ENCODE results near the gene NF2. TPM values are rescaled to one million over a fixed set of nuclear protein-coding genes. Genes with fewer than 3 reads are reported as not detected.

NF2 gene
- total and polyA plus RNA-seq, 2 experiments from 2014 or later, result 62.9 to 111 TPM

- Histone ChIP-seq H3K36me3 (ENCODE audit: low read depth) (0 out of 2 replicates have a peak, but pooled peaks cover under 1% of the 10 kb centered on the region), H3K27me3 (replicated peaks; ENCODE audit: insufficient read depth) (no peaks in the 10 kb centered on the region), H3K79me2 (ENCODE audit: insufficient read depth) (no peaks in the 10 kb centered on the region), H3K9me2 (ENCODE audit: insufficient read depth) (no peaks in the 10 kb centered on the region), H2AFZ (no peak overlapping the region), H3K27ac (no peak overlapping the region), H3F3A (ENCODE audit: insufficient read depth) (no peaks in the 10 kb centered on the region), H3K9ac (no peak overlapping the region), H3K4me1 (ENCODE audit: insufficient read depth) (no peaks in the 10 kb centered on the region), H3K9me3 (ENCODE audit: low read depth) (no peaks in the 10 kb centered on the region), H3K4me2 (ENCODE audit: unreplicated experiment) (no peak overlapping the region), H4K20me1 (ENCODE audit: insufficient read depth) (no peaks in the 10 kb centered on the region), H3K4me3 (no peak overlapping the region)
- TF ChIP-seq EZH2 (IDR thresholded peaks at IDR 0.05; ENCODE audit: insufficient read depth, poor library complexity, severe bottlenecking) (no peak), EZH2phosphoT487 (IDR thresholded peaks at IDR 0.05; ENCODE audit: insufficient read depth, low read depth) (no peak)
- WGBS, 2 experiments (ENCODE audit: low coverage in 1 of 2, low lambda C conversion rate in 2 of 2, missing lambda C conversion rate in 2 of 2), result 56 to 60% methylated on average over 14 of the region's 14 CpGs
- DNase-seq, result peak; percentile 25
- in situ Hi-C loops (cut with MboI), result no loop called here
Measured at GRCh38 chr22:29701155-29701999, 97.9 kb downstream of the NF2 start.

- 50 to 57% methylated on average over 14 of the region's 14 CpGs for WGBS, 2 experiments (ENCODE audit: low coverage in 1 of 2, low lambda C conversion rate in 2 of 2, missing lambda C conversion rate in 2 of 2)
- H3K4me1 ChIP-seq (ENCODE audit: insufficient read depth), result no peaks in the 10 kb centered on the region
- no peaks in the 10 kb centered on the region for H3K9me3 ChIP-seq (ENCODE audit: low read depth)
- H4K20me1 ChIP-seq (ENCODE audit: insufficient read depth), result no peaks in the 10 kb centered on the region
- H3K4me2 ChIP-seq (ENCODE audit: unreplicated experiment), result no peak overlapping the region
- no peaks in the 10 kb centered on the region for H3F3A ChIP-seq (ENCODE audit: insufficient read depth)
- H3K27ac ChIP-seq, result no peak overlapping the region
- H3K9ac ChIP-seq, result no peak overlapping the region
- DNase-seq, result peak; percentile 29
- no peak overlapping the region for H3K4me3 ChIP-seq
- in situ Hi-C loops (cut with MboI), result no loop called here
- H2AFZ ChIP-seq, result no peak overlapping the region
- H3K27me3 ChIP-seq (replicated peaks; ENCODE audit: insufficient read depth), result no peaks in the 10 kb centered on the region
- no peaks in the 10 kb centered on the region for H3K36me3 ChIP-seq (ENCODE audit: low read depth)
- no peaks in the 10 kb centered on the region for H3K79me2 ChIP-seq (ENCODE audit: insufficient read depth)
- TF ChIP-seq EZH2 (IDR thresholded peaks at IDR 0.05; ENCODE audit: insufficient read depth, poor library complexity, severe bottlenecking), result no peak
- TF ChIP-seq EZH2phosphoT487 (IDR thresholded peaks at IDR 0.05; ENCODE audit: insufficient read depth, low read depth), result no peak
- H3K9me2 ChIP-seq (ENCODE audit: insufficient read depth), result no peaks in the 10 kb centered on the region
Measured at GRCh38 chr22:29702000-29702930, 98.8 kb downstream of the NF2 start.

GRCh38 chr22:29702931-29703501 lies 99.6 kb downstream of the NF2 start:
- Histone ChIP-seq H3K9ac (no peak overlapping the region), H4K20me1 (ENCODE audit: insufficient read depth) (no peaks in the 10 kb centered on the region), H2AFZ (no peak overlapping the region), H3K27ac (no peak overlapping the region), H3K27me3 (replicated peaks; ENCODE audit: insufficient read depth) (no peaks in the 10 kb centered on the region), H3K36me3 (ENCODE audit: low read depth) (no peaks in the 10 kb centered on the region), H3K4me3 (no peak overlapping the region), H3K79me2 (ENCODE audit: insufficient read depth) (no peaks in the 10 kb centered on the region), H3K4me1 (ENCODE audit: insufficient read depth) (no peaks in the 10 kb centered on the region), H3K9me2 (ENCODE audit: insufficient read depth) (no peaks in the 10 kb centered on the region), H3K4me2 (ENCODE audit: unreplicated experiment) (no peak overlapping the region), H3F3A (ENCODE audit: insufficient read depth) (no peaks in the 10 kb centered on the region), H3K9me3 (ENCODE audit: low read depth) (no peaks in the 10 kb centered on the region)
- DNase-seq, result peak; percentile 17
- 50% methylated on average over 19 of the region's 19 CpGs for WGBS, 2 experiments (ENCODE audit: low coverage in 1 of 2, low lambda C conversion rate in 2 of 2, missing lambda C conversion rate in 2 of 2)
- no peak for TF ChIP-seq EZH2 (IDR thresholded peaks at IDR 0.05; ENCODE audit: insufficient read depth, poor library complexity, severe bottlenecking)
- no peak for TF ChIP-seq EZH2phosphoT487 (IDR thresholded peaks at IDR 0.05; ENCODE audit: insufficient read depth, low read depth)
- in situ Hi-C loops (cut with MboI), result no loop called here

GRCh38 chr22:29703569-29704195 lies 100.2 kb downstream of the NF2 start:
- 47 to 63% methylated on average over 7 of the region's 7 CpGs for WGBS, 2 experiments (ENCODE audit: low coverage in 1 of 2, low lambda C conversion rate in 2 of 2, missing lambda C conversion rate in 2 of 2)
- H3K4me2 ChIP-seq (ENCODE audit: unreplicated experiment), result no peak overlapping the region
- no peaks in the 10 kb centered on the region for H3K27me3 ChIP-seq (replicated peaks; ENCODE audit: insufficient read depth)
- H3K9me3 ChIP-seq (ENCODE audit: low read depth), result no peaks in the 10 kb centered on the region
- H3K79me2 ChIP-seq (ENCODE audit: insufficient read depth), result no peaks in the 10 kb centered on the region
- TF ChIP-seq EZH2phosphoT487 (IDR thresholded peaks at IDR 0.05; ENCODE audit: insufficient read depth, low read depth) (no peak), EZH2 (IDR thresholded peaks at IDR 0.05; ENCODE audit: insufficient read depth, poor library complexity, severe bottlenecking) (no peak)
- no peak overlapping the region for H2AFZ ChIP-seq
- H3F3A ChIP-seq (ENCODE audit: insufficient read depth), result no peaks in the 10 kb centered on the region
- no peak overlapping the region for H3K4me3 ChIP-seq
- H3K9me2 ChIP-seq (ENCODE audit: insufficient read depth), result no peaks in the 10 kb centered on the region
- DNase-seq, result no peak
- in situ Hi-C loops (cut with MboI), result no loop called here
- H4K20me1 ChIP-seq (ENCODE audit: insufficient read depth), result no peaks in the 10 kb centered on the region
- H3K9ac ChIP-seq, result no peak overlapping the region
- no peaks in the 10 kb centered on the region for H3K4me1 ChIP-seq (ENCODE audit: insufficient read depth)
- H3K36me3 ChIP-seq (ENCODE audit: low read depth), result no peaks in the 10 kb centered on the region
- H3K27ac ChIP-seq, result no peak overlapping the region
